HG03354 (cell line): ENCODE results near the gene OR8D4.
"Not testable (repeated sequence)": the region's sequence is repeated elsewhere in the genome, so short reads cannot be mapped to it uniquely, and the experiment has no call there.

Experiments used
- ATAC-seq: cut with Tn5 transposase; IDR thresholded peaks from one replicate; pipeline ENCODE4 v1.9.1; 2021; ENCODE audit warnings: mild to moderate bottlenecking; ENCODE audit not compliant: unreplicated experiment, poor library complexity, severe bottlenecking

Gene OR8D4

DNA sequence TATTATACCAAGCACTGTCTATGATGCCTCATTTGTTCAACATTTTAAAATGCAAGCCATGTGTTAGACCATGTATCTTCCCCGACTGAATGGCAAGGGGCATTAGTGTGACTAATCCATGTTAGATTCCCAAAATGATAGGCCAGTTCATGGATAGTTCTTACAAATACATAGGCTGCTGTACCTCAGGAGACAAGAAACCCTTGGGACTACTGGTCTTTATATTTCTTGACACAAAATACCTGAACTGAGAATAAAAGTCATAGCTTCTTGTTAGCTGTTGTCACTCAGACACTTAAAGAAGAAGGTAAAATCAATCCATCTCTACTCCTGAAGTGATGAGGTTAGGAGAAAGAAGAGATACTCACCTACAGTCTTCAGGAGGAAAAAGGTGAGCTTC lies at the start of gene OR8D4:
OR8D4 (plus strand) TSS at position 301 of the 400 bp plus-strand sequence. CDS start 4,265 bp downstream, outside the sequence.
- no peak for ATAC-seq

GRCh38 chr11:123852321-123852720 lies 49.6 kb upstream of the OR8D4 start:
- ATAC-seq: no peak

DNA sequence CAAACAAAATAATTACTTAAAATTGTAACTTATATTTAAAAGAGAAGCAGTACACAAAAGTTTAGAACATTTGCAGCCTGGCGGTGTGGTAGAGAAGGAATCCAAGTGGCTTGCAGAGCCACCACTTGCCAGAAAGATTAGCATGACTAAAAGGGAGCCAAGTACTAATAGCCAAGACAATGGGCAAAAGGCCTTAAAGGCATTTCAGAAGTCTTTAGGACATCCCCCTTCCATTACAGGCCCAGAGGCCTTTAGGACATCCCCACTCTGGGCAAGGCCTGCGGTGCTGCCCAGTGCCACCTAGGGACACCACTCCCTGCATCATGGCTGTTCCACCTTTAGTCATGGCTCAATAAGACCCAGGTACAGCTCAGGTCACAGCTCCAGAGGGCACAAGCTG lies 48.9 kb upstream of the OR8D4 start:
- no peak for ATAC-seq

GRCh38 chr11:123856444-123856843 lies 45.5 kb upstream of the OR8D4 start:
- ATAC-seq: no peak

- ATAC-seq: no peak
Observed at GRCh38 chr11:123859731-123860130, 42.2 kb upstream of the OR8D4 start.

- ATAC-seq: not testable (repeated sequence)
Observed at GRCh38 chr11:123865293-123865692, 36.7 kb upstream of the OR8D4 start.

GRCh38 chr11:123867795-123868194 lies 34.2 kb upstream of the OR8D4 start:
- ATAC-seq: not testable (repeated sequence)

GRCh38 chr11:123880912-123881311 lies 21.1 kb upstream of the OR8D4 start:
- no peak for ATAC-seq

GRCh38 chr11:123885570-123885969 lies 16.4 kb upstream of the OR8D4 start, which contains the start of gene TMEM225:
TMEM225 (minus strand) TSS chr11:123885670; CDS start chr11:123885425, 245 bp downstream.
- no peak for ATAC-seq

GRCh38 chr11:123892031-123892430 lies 9.9 kb upstream of the OR8D4 start:
- no peak for ATAC-seq

- ATAC-seq: no peak
Observed at GRCh38 chr11:123899792-123900191, 2.2 kb upstream of the OR8D4 start.

GRCh38 chr11:123903932-123904331 lies 2.0 kb downstream of the OR8D4 start:
- no peak for ATAC-seq

DNA sequence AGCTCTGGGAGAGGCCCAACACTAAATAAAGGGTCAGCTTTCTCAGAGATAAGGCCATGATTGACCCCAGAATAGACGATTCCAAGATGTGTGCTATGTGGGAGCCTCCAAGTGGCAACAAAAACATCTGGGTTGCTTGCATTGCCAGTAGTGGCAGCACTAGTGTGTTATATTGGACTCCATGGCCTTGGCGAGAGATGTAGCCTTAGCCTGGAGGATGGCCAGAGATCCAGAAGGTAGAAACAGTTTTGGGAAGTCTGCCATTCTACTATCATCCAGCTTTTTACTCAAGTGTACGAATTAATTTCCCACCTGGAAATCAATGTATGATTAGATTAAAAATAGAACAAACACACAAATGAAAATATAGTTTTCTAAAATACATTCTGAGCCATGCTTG lies 3.0 kb downstream of the OR8D4 start:
- ATAC-seq: no peak

GRCh38 chr11:123905826-123906225 lies 3.9 kb downstream of the OR8D4 start:
- ATAC-seq: no peak

DNA sequence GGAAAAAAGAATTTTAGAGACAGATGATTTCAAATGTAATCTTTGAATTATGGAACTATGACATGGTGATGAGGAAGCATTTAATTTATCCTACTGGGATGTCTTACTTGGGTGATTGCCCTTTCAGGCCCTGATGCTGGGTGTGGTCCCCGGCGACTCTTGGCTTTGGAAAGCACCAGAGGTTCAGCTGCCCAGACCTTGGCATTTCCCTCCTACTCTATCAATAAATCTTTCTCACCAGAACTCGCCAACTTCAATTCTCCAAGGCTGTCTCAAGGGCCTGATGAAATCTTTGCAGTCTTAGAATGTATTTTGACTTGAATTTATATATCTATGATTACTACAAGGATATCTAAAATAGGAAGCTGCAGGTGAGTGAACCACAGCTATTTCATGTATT lies 19.0 kb downstream of the OR8D4 start:
- ATAC-seq: no peak

- ATAC-seq: no peak
Observed at GRCh38 chr11:123924027-123924426, 22.1 kb downstream of the OR8D4 start.

- no peak for ATAC-seq
Observed at GRCh38 chr11:123939317-123939716, 37.4 kb downstream of the OR8D4 start, which contains the start of gene OR4D5. OR4D5 (plus strand) TSS chr11:123939617; CDS start chr11:123939617, 0 bp downstream.

GRCh38 chr11:123942413-123942812 lies 40.4 kb downstream of the OR8D4 start:
- ATAC-seq: no peak

DNA sequence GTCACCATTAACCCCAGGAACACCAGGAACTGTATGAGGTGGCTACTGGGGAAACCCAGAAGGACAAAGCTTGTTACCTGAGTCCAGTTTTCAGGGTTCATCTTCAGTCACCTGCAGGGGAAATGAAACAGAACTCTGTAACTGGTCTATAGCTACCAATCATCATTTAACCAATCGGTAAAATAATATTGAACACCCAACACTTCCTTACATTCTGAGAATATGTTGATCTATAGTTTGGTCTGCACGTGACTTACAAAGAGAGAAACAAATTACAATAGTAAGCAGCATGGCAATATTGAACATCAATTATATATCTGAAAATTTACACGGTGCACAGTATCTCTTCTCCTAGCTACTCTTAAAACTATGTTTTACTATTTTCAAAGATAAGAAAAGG lies 41.8 kb downstream of the OR8D4 start, which contains the start of gene OR6T1:
OR6T1 (minus strand) TSS at position 101 of the 400 bp plus-strand sequence; CDS start at position 101, 0 bp downstream.
- ATAC-seq: no peak

DNA sequence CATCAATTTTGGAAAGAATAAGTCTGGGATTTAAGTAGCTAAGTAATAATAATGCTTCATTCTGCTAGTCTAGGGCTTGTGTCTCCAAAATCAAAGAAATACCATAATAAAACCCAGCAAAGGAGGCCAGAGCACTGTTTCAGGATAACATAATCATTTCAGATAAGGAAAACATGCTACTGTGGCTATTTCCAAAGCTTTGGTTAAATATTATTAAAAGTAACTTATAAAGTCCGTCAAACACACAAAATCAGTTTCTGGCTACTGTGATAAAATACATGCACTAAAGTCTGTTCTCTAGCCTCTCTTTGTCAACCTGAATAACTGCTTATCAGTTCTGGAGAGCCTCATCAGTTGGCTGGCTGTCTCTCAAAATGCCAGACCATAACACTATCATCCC lies 43.2 kb downstream of the OR8D4 start:
- no peak for ATAC-seq

GRCh38 chr11:123956752-123957151 lies 54.8 kb downstream of the OR8D4 start:
- ATAC-seq: no peak
